Measurements from ENCODE around the gene SOSTDC1. TPM values are rescaled to one million over a fixed set of nuclear protein-coding genes. Genes with fewer than 3 reads are reported as not detected.
A peak's percentile ranks its signal among the peaks of the same experiment; 100 is the strongest.
"Not testable (repeated sequence)": the region's sequence is repeated elsewhere in the genome, so short reads cannot be mapped to it uniquely, and the experiment has no call there.

Gene SOSTDC1
- not detected for total RNA-seq

- no peak for ATAC-seq (replicated peaks)
- Mint-ChIP-seq H3K4me3 (no peak within 1 kb of the TSS), H3K36me3 (ENCODE audit: low read depth) (no peaks in the 10 kb centered on the region)
These were observed at the start of gene SOSTDC1 for GRCh38 chr7:16465469-16466361. Gene SOSTDC1 (minus strand): TSS chr7:16465738. CDS start chr7:16465668, 70 bp downstream.

GRCh38 chr7:16514729-16515128 is 49.2 kb upstream of the SOSTDC1 start:
- Mint-ChIP-seq H3K36me3 (ENCODE audit: low read depth) (no peaks in the 10 kb centered on the region), H3K27ac (no peak overlapping the region), H3K4me1 (no peaks in the 10 kb centered on the region), H3K9me3 (no peaks in the 10 kb centered on the region), H3K27me3 (peaks cover 5% of the 10 kb centered on the region), H3K4me3 (no peak overlapping the region)
- ATAC-seq (replicated peaks), result no peak

More at GRCh38 chr7:16465469-16466361, at the start of gene SOSTDC1:
- Mint-ChIP-seq H3K27me3 (no peaks in the 10 kb centered on the region), H3K27ac (no peak within 1 kb of the TSS), H3K4me1 (no peaks in the 10 kb centered on the region), H3K9me3 (no peaks in the 10 kb centered on the region)

- Mint-ChIP-seq H3K27me3 (peaks cover 5% of the 10 kb centered on the region), H3K4me3 (no peak overlapping the region), H3K4me1 (no peaks in the 10 kb centered on the region), H3K9me3 (no peaks in the 10 kb centered on the region), H3K27ac (no peak overlapping the region), H3K36me3 (ENCODE audit: low read depth) (no peaks in the 10 kb centered on the region)
- no peak for ATAC-seq (replicated peaks)
These were observed 48.7 kb upstream of the SOSTDC1 start for GRCh38 chr7:16514271-16514670.

- Mint-ChIP-seq H3K4me1 (no peaks in the 10 kb centered on the region), H3K4me3 (no peak overlapping the region), H3K9me3 (peaks cover 3% of the 10 kb centered on the region), H3K27ac (no peak overlapping the region), H3K27me3 (peaks cover 5% of the 10 kb centered on the region), H3K36me3 (ENCODE audit: low read depth) (no peaks in the 10 kb centered on the region)
- ATAC-seq (replicated peaks), result no peak
These were observed 46.6 kb upstream of the SOSTDC1 start for GRCh38 chr7:16512097-16512496.

- Mint-ChIP-seq H3K27ac (no peak overlapping the region), H3K27me3 (peaks cover 5% of the 10 kb centered on the region), H3K4me1 (no peaks in the 10 kb centered on the region), H3K4me3 (no peak overlapping the region), H3K36me3 (ENCODE audit: low read depth) (no peaks in the 10 kb centered on the region), H3K9me3 (peaks cover 3% of the 10 kb centered on the region)
- ATAC-seq (replicated peaks), result no peak
These were observed 45.8 kb upstream of the SOSTDC1 start for GRCh38 chr7:16511314-16511713.

- Mint-ChIP-seq H3K9me3 (peaks cover 3% of the 10 kb centered on the region), H3K27ac (no peak overlapping the region)
- ATAC-seq (replicated peaks), result no peak
These were observed 44.3 kb upstream of the SOSTDC1 start for GRCh38 chr7:16509829-16510228.

GRCh38 chr7:16506422-16506821 is 40.9 kb upstream of the SOSTDC1 start:
- not testable (repeated sequence) for ATAC-seq (replicated peaks); H3K4me3 Mint-ChIP-seq; H3K27me3 Mint-ChIP-seq; H3K9me3 Mint-ChIP-seq; H3K36me3 Mint-ChIP-seq (ENCODE audit: low read depth); H3K27ac Mint-ChIP-seq; H3K4me1 Mint-ChIP-seq

More at GRCh38 chr7:16509829-16510228, 44.3 kb upstream of the SOSTDC1 start:
- Mint-ChIP-seq H3K27me3 (peaks cover 5% of the 10 kb centered on the region), H3K36me3 (ENCODE audit: low read depth) (no peaks in the 10 kb centered on the region), H3K4me1 (no peaks in the 10 kb centered on the region), H3K4me3 (no peak overlapping the region)

- H3K36me3 Mint-ChIP-seq (ENCODE audit: low read depth), result no peaks in the 10 kb centered on the region
- H3K9me3 Mint-ChIP-seq, result peaks cover 3% of the 10 kb centered on the region
- H3K27ac Mint-ChIP-seq, result no peak overlapping the region
- ATAC-seq (replicated peaks), result no peak
- H3K4me1 Mint-ChIP-seq, result no peaks in the 10 kb centered on the region
- H3K27me3 Mint-ChIP-seq, result peaks cover 5% of the 10 kb centered on the region
- H3K4me3 Mint-ChIP-seq, result no peak overlapping the region
These were observed 38.5 kb upstream of the SOSTDC1 start for GRCh38 chr7:16504019-16504418.

- Mint-ChIP-seq H3K36me3 (ENCODE audit: low read depth) (no peaks in the 10 kb centered on the region), H3K27ac (no peak overlapping the region), H3K9me3 (no peaks in the 10 kb centered on the region), H3K27me3 (no peaks in the 10 kb centered on the region), H3K4me3 (no peak overlapping the region), H3K4me1 (no peaks in the 10 kb centered on the region)
- ATAC-seq (replicated peaks), result no peak
These were observed 36.8 kb upstream of the SOSTDC1 start for GRCh38 chr7:16502303-16502702.

GRCh38 chr7:16498122-16498521 is 32.6 kb upstream of the SOSTDC1 start:
- no peak overlapping the region for H3K27ac Mint-ChIP-seq
- H3K27me3 Mint-ChIP-seq, result peaks cover 3% of the 10 kb centered on the region
- H3K4me3 Mint-ChIP-seq, result no peak overlapping the region
- H3K9me3 Mint-ChIP-seq, result no peaks in the 10 kb centered on the region
- ATAC-seq (replicated peaks), result no peak
- no peaks in the 10 kb centered on the region for H3K4me1 Mint-ChIP-seq
- H3K36me3 Mint-ChIP-seq (ENCODE audit: low read depth), result no peaks in the 10 kb centered on the region

GRCh38 chr7:16494955-16495719 is 29.6 kb upstream of the SOSTDC1 start:
- no peak overlapping the region for H3K4me3 Mint-ChIP-seq
- H3K36me3 Mint-ChIP-seq (ENCODE audit: low read depth), result no peaks in the 10 kb centered on the region
- no peak overlapping the region for H3K27ac Mint-ChIP-seq
- H3K4me1 Mint-ChIP-seq, result no peaks in the 10 kb centered on the region
- H3K27me3 Mint-ChIP-seq, result peaks cover 3% of the 10 kb centered on the region
- no peak for ATAC-seq (replicated peaks)
- no peaks in the 10 kb centered on the region for H3K9me3 Mint-ChIP-seq

GRCh38 chr7:16494551-16494950 is 29.0 kb upstream of the SOSTDC1 start:
- no peak overlapping the region for H3K27ac Mint-ChIP-seq
- H3K36me3 Mint-ChIP-seq (ENCODE audit: low read depth), result no peaks in the 10 kb centered on the region
- no peaks in the 10 kb centered on the region for H3K4me1 Mint-ChIP-seq
- H3K4me3 Mint-ChIP-seq, result no peak overlapping the region
- H3K9me3 Mint-ChIP-seq, result no peaks in the 10 kb centered on the region
- H3K27me3 Mint-ChIP-seq, result peaks cover 3% of the 10 kb centered on the region
- no peak for ATAC-seq (replicated peaks)

GRCh38 chr7:16493266-16493665 is 27.7 kb upstream of the SOSTDC1 start:
- H3K27ac Mint-ChIP-seq, result no peak overlapping the region
- H3K27me3 Mint-ChIP-seq, result peaks cover 3% of the 10 kb centered on the region
- no peak overlapping the region for H3K4me3 Mint-ChIP-seq
- no peaks in the 10 kb centered on the region for H3K4me1 Mint-ChIP-seq
- H3K36me3 Mint-ChIP-seq (ENCODE audit: low read depth), result no peaks in the 10 kb centered on the region
- H3K9me3 Mint-ChIP-seq, result no peaks in the 10 kb centered on the region
- no peak for ATAC-seq (replicated peaks)

GRCh38 chr7:16492513-16493062 is 27.1 kb upstream of the SOSTDC1 start:
- Mint-ChIP-seq H3K27me3 (peaks cover 3% of the 10 kb centered on the region), H3K4me3 (no peak overlapping the region), H3K27ac (no peak overlapping the region), H3K36me3 (ENCODE audit: low read depth) (no peaks in the 10 kb centered on the region), H3K9me3 (no peaks in the 10 kb centered on the region), H3K4me1 (no peaks in the 10 kb centered on the region)
- ATAC-seq (replicated peaks), result peak; percentile 59

Data from activated T-helper 17 cell treated with anti-CD3 and anti-CD28 coated beads, Interleukin-2, amount 50 U/mL, for 72 hours (primary cell).